ENCODE measurements around the gene RANBP3L. TPM values are rescaled to one million over a fixed set of nuclear protein-coding genes. Genes with fewer than 3 reads are reported as not detected.
A peak's percentile ranks its signal among the peaks of the same experiment; 100 is the strongest.

The RANBP3L gene
- total and polyA plus RNA-seq, 9 of the 15 experiments (the other 6 are each of a cell fraction or from before 2014, with no cell fraction given), result 0.01 to 0.06 TPM; not detected in 7

GRCh38 chr5:36241631-36242533, 59.8 kb downstream of the RANBP3L start, which contains the start of gene NADK2 (continued):
- TF ChIP-seq AFF4 (CRISPR knock-in tag; IDR thresholded peaks at IDR 0.05) (peak; percentile 70; the same call in 1 of the 2 replicates), CREB5 (CRISPR knock-in tag; IDR thresholded peaks at IDR 0.05) (0 out of 2 replicates have a peak, but pooled peaks have one; percentile 37), ARID1B (IDR thresholded peaks at IDR 0.05) (peak; percentile 53), SMAD3 (CRISPR knock-in tag; conservative IDR thresholded peaks at IDR 0.05) (peak; percentile 84), RUNX1 (IDR thresholded peaks at IDR 0.05; ENCODE audit: low read depth) (0 out of 2 replicates have a peak, but pooled peaks have one; percentile 20), C11orf30 (IDR thresholded peaks at IDR 0.05; ENCODE audit: low read depth) (no peak), CBX5 (IDR thresholded peaks at IDR 0.05; ENCODE audit: borderline replicate concordance, low read depth) (peak; percentile 62; the same call in 1 of the 2 replicates), ZNF512 (tag; IDR thresholded peaks at IDR 0.05) (no peak), TGIF2 (CRISPR knock-in tag; IDR thresholded peaks at IDR 0.05) (peak; percentile 15; the same call in 1 of the 2 replicates), RB1 (IDR thresholded peaks at IDR 0.05; ENCODE audit: low read depth) (peak; percentile 80), ZBTB34 (CRISPR knock-in tag; IDR thresholded peaks at IDR 0.05) (peak; percentile 82), ZNF212 (CRISPR knock-in tag; IDR thresholded peaks at IDR 0.05) (peak; percentile 77), FIP1L1 (IDR thresholded peaks at IDR 0.05; ENCODE audit: low read depth, low read length, poor library complexity, severe bottlenecking) (peak; percentile 69), NBN (IDR thresholded peaks at IDR 0.05; ENCODE audit: low read depth) (peak; percentile 85), RAD51 (IDR thresholded peaks at IDR 0.05; ENCODE audit: borderline replicate concordance, low read depth) (peak; percentile 46; the same call in 1 of the 2 replicates), KAT8 (IDR thresholded peaks at IDR 0.05; ENCODE audit: low read depth) (no peak), EHMT2 (IDR thresholded peaks at IDR 0.05) (peak; percentile 41; the same call in 1 of the 2 replicates), ZNF655 (CRISPR knock-in tag; IDR thresholded peaks at IDR 0.05) (no peak)

All from K562 (cell line).